Right atrium auricular region (tissue), 2 donors: Measurements from ENCODE around the gene SNTB2. TPM values are rescaled to one million over a fixed set of nuclear protein-coding genes. Genes with fewer than 3 reads are reported as not detected.

ENCODE experiments used
- DNase-seq: peaks from one replicate; pipeline ENCODE4 v3.0.0-alpha.2; 2019; ENCODE audit warnings: low spot score
- H3K27ac ChIP-seq, 2 donors: fragments of 200-600 bp; sonication (generic); 1 replicate in 1 of 2; 2 replicates in 1 of 2; pipeline ENCODE4 v1.5.1; 2016 to 2019
- H3K27me3 ChIP-seq, 2 donors: fragments of 200-600 bp; sonication (generic); one replicate each; pipeline versions ENCODE4 v1.5.1 to v1.6.0; 2017 to 2019
- H3K36me3 ChIP-seq: fragments of 200-600 bp; sonication (generic); one replicate; pipeline ENCODE4 v1.5.1; 2016
- H3K4me1 ChIP-seq, 2 donors: fragments of 200-600 bp; sonication (generic); one replicate each; pipeline versions ENCODE4 v1.5.1 to v1.6.0; 2017 to 2019
- H3K4me3 ChIP-seq, 2 donors: fragments of 200-600 bp; sonication (generic); 1 replicate in 1 of 2; 2 replicates in 1 of 2; pipeline ENCODE4 v1.5.1; 2017 to 2019; ENCODE audit warnings: mild to moderate bottlenecking in 1 of 2, moderate library complexity in 1 of 2
- H3K9me3 ChIP-seq, 2 donors: fragments of 200-600 bp; sonication (generic); one replicate each; pipeline ENCODE4 v1.5.1; 2019
- total RNA-seq, 2 donors: library from RNA; depleted of rRNA; stranded (reverse); fragments of >200 nt; gene quantifications; one replicate each; pipeline ENCODE4 v1.1.0, GENCODE V29; 2016
- TF ChIP-seq, protein P1 (sequence below), 2 donors: fragments of 200-600 bp; sonication (generic); IDR thresholded peaks; one replicate each; pipeline ENCODE4 v1.5.1; 2019; ENCODE audit warnings: antibody characterized with exemption in 2 of 2

SNTB2 gene
- total RNA-seq, 2 donors from 2014 or later, result 12.3 to 35.1 TPM

DNA sequence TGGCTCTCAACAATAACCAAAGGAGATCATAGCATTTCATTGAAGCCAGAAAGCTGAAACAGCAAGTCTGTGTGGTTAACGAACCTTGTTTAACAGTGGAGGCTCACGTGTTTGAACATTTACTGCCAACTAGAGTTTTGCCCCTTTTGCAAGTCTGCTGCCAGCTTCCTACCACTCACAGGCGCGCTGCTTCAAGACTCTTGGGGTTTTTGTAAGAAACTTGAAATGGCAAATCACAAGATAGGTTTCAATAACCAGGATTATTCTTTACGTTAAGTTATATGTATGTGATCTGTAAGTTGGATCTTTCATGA is 1.2 kb downstream of the SNTB2 start:
- Histone ChIP-seq H3K27me3 (no peaks in the 10 kb centered on the region), H3K4me1 (peaks cover 0 to 33% of the 10 kb centered on the region in 2 donors), H3K4me3 (peak overlapping the region; percentile 88 to 91), H3K9me3 (no peaks in the 10 kb centered on the region), H3K27ac (peak overlapping the region; percentile 82 to 91), H3K36me3 (no peaks in the 10 kb centered on the region)
- DNase-seq, result no peak
- TF ChIP-seq, protein P1, sequence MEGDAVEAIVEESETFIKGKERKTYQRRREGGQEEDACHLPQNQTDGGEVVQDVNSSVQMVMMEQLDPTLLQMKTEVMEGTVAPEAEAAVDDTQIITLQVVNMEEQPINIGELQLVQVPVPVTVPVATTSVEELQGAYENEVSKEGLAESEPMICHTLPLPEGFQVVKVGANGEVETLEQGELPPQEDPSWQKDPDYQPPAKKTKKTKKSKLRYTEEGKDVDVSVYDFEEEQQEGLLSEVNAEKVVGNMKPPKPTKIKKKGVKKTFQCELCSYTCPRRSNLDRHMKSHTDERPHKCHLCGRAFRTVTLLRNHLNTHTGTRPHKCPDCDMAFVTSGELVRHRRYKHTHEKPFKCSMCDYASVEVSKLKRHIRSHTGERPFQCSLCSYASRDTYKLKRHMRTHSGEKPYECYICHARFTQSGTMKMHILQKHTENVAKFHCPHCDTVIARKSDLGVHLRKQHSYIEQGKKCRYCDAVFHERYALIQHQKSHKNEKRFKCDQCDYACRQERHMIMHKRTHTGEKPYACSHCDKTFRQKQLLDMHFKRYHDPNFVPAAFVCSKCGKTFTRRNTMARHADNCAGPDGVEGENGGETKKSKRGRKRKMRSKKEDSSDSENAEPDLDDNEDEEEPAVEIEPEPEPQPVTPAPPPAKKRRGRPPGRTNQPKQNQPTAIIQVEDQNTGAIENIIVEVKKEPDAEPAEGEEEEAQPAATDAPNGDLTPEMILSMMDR (IDR thresholded peaks at IDR 0.05), result no peak

GRCh38 chr16:69188716-69189115 is 1.8 kb downstream of the SNTB2 start:
- DNase-seq, result no peak
- Histone ChIP-seq H3K4me3 (peak overlapping the region; percentile 88 to 91), H3K36me3 (no peaks in the 10 kb centered on the region), H3K27ac (no peak overlapping the region), H3K27me3 (no peaks in the 10 kb centered on the region), H3K9me3 (no peaks in the 10 kb centered on the region), H3K4me1 (peaks cover 0 to 35% of the 10 kb centered on the region in 2 donors)
- TF ChIP-seq, protein P1 (IDR thresholded peaks at IDR 0.05), result no peak

DNA sequence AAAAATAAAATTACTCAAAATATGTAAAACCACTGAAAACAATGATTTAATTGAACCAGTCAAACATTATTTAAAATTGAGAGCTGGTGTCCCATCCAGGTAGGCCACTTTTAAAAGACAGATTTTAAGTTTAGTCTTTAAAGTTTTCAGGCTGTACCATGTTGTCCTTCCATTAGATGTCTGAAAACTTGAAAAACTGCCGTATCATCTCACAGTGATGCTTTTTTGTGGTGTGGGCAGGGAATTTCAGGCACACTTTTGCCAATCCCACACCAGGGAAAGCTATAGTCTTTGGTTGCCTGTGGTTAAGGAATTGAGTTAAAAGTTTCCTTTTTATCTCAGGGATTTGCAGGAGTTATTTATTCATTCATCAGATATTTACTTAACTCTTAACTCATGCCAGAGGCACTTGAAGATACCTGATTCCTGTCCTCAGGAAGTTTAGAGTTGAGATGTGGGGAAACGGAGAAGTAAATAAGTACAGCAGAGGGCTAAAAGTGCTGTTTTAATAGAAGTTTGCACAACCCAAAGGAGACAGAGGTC is 3.2 kb downstream of the SNTB2 start:
- H3K4me3 ChIP-seq, result no peak overlapping the region
- DNase-seq, result no peak
- peaks cover 0 to 40% of the 10 kb centered on the region in 2 donors for H3K4me1 ChIP-seq
- TF ChIP-seq, protein P1 (IDR thresholded peaks at IDR 0.05), result no peak
- H3K27ac ChIP-seq, result no peak overlapping the region
- H3K36me3 ChIP-seq, result no peaks in the 10 kb centered on the region
- no peaks in the 10 kb centered on the region for H3K9me3 ChIP-seq
- H3K27me3 ChIP-seq, result no peaks in the 10 kb centered on the region

- Histone ChIP-seq H3K4me3 (no peak overlapping the region), H3K4me1 (peaks cover 0 to 43% of the 10 kb centered on the region in 2 donors), H3K27me3 (no peaks in the 10 kb centered on the region), H3K9me3 (no peaks in the 10 kb centered on the region), H3K27ac (no peak overlapping the region), H3K36me3 (no peaks in the 10 kb centered on the region)
- TF ChIP-seq, protein P1 (IDR thresholded peaks at IDR 0.05), result no peak
- DNase-seq, result no peak
These were observed 3.6 kb downstream of the SNTB2 start for GRCh38 chr16:69190598-69190997.

DNA sequence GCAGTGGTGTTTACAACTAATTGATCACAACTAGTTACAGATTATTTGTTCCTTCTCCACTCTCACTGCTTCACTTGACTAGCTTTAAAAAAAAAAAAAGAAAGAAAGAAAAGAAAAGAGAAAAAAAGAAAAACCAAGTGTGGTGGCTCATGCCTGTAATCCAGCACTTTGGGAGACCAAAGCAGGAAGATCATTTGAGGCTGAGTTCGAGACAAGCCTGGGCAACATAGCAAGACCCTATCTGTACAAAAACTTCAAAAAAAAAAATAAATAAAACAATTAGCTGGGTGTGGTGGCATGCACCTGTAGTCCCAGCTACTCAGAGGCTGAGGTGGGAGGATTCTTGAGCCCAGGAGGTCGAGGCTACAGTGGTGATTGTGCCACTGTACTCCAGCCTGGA is 4.2 kb downstream of the SNTB2 start:
- H3K4me1 ChIP-seq, result peaks cover 0 to 46% of the 10 kb centered on the region in 2 donors

More for the DNA sequence above, 4.2 kb downstream of the SNTB2 start:
- TF ChIP-seq, protein P1 (IDR thresholded peaks at IDR 0.05), result no peak
- no peaks in the 10 kb centered on the region for H3K36me3 ChIP-seq
- H3K4me3 ChIP-seq, result no peak overlapping the region
- no peaks in the 10 kb centered on the region for H3K27me3 ChIP-seq
- DNase-seq, result no peak
- no peaks in the 10 kb centered on the region for H3K9me3 ChIP-seq
- H3K27ac ChIP-seq, result no peak overlapping the region
